Fibroblast of the aortic adventitia (primary cell): Measurements from ENCODE around the gene ATN1. TPM values are rescaled to one million over a fixed set of nuclear protein-coding genes. Genes with fewer than 3 reads are reported as not detected.
"Not testable (repeated sequence)": the region's sequence is repeated elsewhere in the genome, so short reads cannot be mapped to it uniquely, and the experiment has no call there.

Experiments
- DNase-seq: peaks from one replicate; pipeline ENCODE4 v3.0.0-alpha.2; 2010; ENCODE audit warnings: low read depth
- H3K4me3 ChIP-seq: 2 replicates; pipeline ENCODE4 v1.5.1; 2011; ENCODE audit warnings: low read depth, mild to moderate bottlenecking, control low read depth, low read length, moderate library complexity
- CTCF ChIP-seq: IDR thresholded peaks from 2 replicates; pipeline ENCODE4 v1.5.1; 2011; ENCODE audit warnings: mild to moderate bottlenecking, low read length, control low read depth, inconsistent platforms; ENCODE audit not compliant: insufficient read depth
- total RNA-seq: library from RNA; depleted of rRNA; stranded (reverse); fragments of >200 nt; gene quantifications from 2 replicates; pipeline ENCODE4 v1.2.3, GENCODE V29; 2012; ENCODE audit warnings: low replicate concordance

Gene ATN1
- total RNA-seq, 1 donor: 13.6 TPM

- no peak for TF ChIP-seq CTCF
- no peak overlapping the region for H3K4me3 ChIP-seq
- no peak for DNase-seq
Observed at GRCh38 chr12:6888360-6888759, 39.4 kb upstream of the ATN1 start.

GRCh38 chr12:6888794-6889193, 39.0 kb upstream of the ATN1 start:
- DNase-seq, H3K4me3 ChIP-seq: not testable (repeated sequence)

- H3K4me3 ChIP-seq, DNase-seq: not testable (repeated sequence)
Observed at GRCh38 chr12:6889775-6890573, 37.8 kb upstream of the ATN1 start.

GRCh38 chr12:6890789-6891645, 36.7 kb upstream of the ATN1 start:
- peak overlapping the region; percentile 58 for H3K4me3 ChIP-seq
- peak; percentile 95 for DNase-seq
- TF ChIP-seq CTCF: peak; percentile 68

GRCh38 chr12:6891646-6892001, 36.1 kb upstream of the ATN1 start:
- no peak for DNase-seq
- peak overlapping the region; percentile 58 for H3K4me3 ChIP-seq
- no peak for TF ChIP-seq CTCF

GRCh38 chr12:6892683-6893082, 35.1 kb upstream of the ATN1 start:
- not testable (repeated sequence) for H3K4me3 ChIP-seq, DNase-seq

- DNase-seq: no peak
- no peak overlapping the region for H3K4me3 ChIP-seq
- no peak for TF ChIP-seq CTCF
Observed at GRCh38 chr12:6894321-6894720, 33.4 kb upstream of the ATN1 start.

GRCh38 chr12:6896846-6897435, 30.8 kb upstream of the ATN1 start:
- no peak overlapping the region for H3K4me3 ChIP-seq
- no peak for TF ChIP-seq CTCF
- peak; percentile 56 for DNase-seq
